ENCODE measurements around the gene TBCD. TPM values are rescaled to one million over a fixed set of nuclear protein-coding genes. Genes with fewer than 3 reads are reported as not detected.
A peak's percentile ranks its signal among the peaks of the same experiment; 100 is the strongest.

The TBCD gene
- total RNA-seq, 1 experiment from 2014 or later, result 94.6 TPM

DNA sequence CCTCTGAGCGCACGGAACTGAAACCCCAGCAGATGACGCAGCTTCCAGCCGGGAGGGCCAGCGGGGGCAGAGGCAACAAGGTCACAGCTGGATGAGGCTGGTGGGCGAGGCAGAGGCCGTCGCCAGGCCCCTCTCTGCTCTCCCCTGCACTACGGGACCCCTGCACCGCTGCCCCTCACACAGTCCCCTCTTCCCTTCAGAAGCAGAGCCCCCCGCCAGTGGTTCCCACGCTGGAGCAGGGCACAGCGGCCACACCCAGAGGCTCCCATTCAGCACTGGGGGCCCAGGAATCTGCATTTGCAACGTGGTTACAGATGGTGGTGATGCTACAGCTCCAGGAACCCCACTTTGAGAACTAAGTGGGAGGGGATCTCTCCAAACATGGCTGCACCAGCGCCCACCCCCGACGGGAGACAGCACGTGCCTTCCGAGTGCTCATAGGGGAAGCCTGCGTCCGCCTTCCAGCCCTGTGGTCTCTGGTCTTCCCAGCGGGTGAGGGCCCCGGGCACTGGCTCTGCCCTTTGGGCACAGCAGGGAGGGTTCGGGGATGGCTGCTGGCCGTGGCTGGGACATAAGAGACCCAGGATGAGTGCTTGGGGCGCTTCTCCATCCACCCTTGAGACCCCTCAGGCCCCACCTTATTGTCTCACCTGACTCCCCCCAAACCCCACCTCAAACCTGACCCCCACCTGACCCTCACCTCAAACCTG, 48.7 kb upstream of the TBCD start:
- Mint-ChIP-seq H3K4me3 (ENCODE audit: unreplicated experiment) (no peak overlapping the region), H3K27me3 (ENCODE audit: insufficient read depth, unreplicated experiment) (no peaks in the 10 kb centered on the region), H3K36me3 (ENCODE audit: insufficient read depth, unreplicated experiment) (peaks cover 13% of the 10 kb centered on the region), H3K9me3 (ENCODE audit: unreplicated experiment) (no peaks in the 10 kb centered on the region), H3K27ac (ENCODE audit: unreplicated experiment) (no peak overlapping the region), H3K4me1 (ENCODE audit: low read depth, unreplicated experiment) (peaks cover 12% of the 10 kb centered on the region)
- BruUV-seq (replicated peaks), result no TSS peak
- Histone ChIP-seq H3K4me1 (peaks cover 25% of the 10 kb centered on the region), H3K27me3 (replicated peaks; ENCODE audit: control insufficient read depth, insufficient read depth, low read length) (no peaks in the 10 kb centered on the region), H3K4me3 (ENCODE audit: low read depth, low read length) (no peak overlapping the region), H3K36me3 (ENCODE audit: control insufficient read depth, insufficient read depth, low read length) (no peaks in the 10 kb centered on the region), H3K9me3 (no peaks in the 10 kb centered on the region)
- ChIA-PET CTCF (no interaction called here), POLR2A (no interaction called here)
- DNase-seq, result no peak
- intact Hi-C loops (cut with micrococcal nuclease; ENCODE audit: unreplicated experiment), result no loop called here
- TF ChIP-seq, protein P1, sequence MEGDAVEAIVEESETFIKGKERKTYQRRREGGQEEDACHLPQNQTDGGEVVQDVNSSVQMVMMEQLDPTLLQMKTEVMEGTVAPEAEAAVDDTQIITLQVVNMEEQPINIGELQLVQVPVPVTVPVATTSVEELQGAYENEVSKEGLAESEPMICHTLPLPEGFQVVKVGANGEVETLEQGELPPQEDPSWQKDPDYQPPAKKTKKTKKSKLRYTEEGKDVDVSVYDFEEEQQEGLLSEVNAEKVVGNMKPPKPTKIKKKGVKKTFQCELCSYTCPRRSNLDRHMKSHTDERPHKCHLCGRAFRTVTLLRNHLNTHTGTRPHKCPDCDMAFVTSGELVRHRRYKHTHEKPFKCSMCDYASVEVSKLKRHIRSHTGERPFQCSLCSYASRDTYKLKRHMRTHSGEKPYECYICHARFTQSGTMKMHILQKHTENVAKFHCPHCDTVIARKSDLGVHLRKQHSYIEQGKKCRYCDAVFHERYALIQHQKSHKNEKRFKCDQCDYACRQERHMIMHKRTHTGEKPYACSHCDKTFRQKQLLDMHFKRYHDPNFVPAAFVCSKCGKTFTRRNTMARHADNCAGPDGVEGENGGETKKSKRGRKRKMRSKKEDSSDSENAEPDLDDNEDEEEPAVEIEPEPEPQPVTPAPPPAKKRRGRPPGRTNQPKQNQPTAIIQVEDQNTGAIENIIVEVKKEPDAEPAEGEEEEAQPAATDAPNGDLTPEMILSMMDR (IDR thresholded peaks at IDR 0.05; ENCODE audit: insufficient read depth in 1 of 2, low read depth in 1 of 2, low read length in 1 of 2, severe bottlenecking in 1 of 2, unreplicated experiment in 1 of 2), result no peak

DNA sequence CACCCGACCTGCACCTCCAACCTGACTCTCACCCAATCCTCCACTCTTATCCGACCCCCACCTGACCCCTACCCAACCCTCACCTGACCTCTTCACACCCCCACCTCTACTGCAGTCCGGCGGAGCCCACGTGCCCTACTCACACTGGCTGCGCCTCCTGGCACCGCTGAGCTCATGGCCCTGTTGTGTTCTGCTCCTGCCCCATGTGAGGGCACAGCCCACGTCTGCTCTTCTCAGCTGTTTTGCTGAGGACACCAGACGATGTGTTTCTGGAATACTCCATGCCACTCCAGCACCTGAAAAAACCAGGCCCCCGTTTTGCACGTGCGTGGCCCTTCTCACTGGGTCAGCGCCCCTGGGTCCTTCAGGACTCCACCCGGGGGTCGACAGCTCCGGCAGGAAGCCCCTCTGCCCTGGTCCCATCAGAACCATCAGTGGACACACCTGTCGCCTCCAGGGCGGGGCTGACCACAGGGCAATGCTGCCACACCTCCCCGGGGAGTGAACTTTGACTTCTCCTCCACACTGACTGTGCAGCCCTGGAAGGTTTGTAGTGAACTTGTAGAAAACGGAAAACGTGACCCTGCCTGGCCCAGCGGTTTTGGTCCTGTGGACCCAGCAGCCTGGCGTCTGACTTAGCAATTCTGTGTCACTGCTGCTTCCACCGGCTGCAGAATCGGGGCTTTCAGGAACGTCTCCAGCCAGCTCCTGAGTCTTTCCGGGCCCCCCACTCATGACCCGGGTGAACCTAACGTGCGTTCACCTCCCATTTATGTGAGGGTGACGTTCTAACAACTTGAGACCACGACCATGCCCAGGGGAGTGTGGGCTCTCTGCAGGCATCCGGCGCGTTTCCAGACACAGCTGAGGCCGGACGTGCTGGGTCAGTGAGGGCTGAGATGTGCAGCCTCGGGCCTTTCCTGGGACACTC, 47.7 kb upstream of the TBCD start:
- ChIA-PET POLR2A (no interaction called here), CTCF (no interaction called here)
- DNase-seq, result peak; percentile 63 to 64
- H3K9me3 ChIP-seq, result no peaks in the 10 kb centered on the region
- TF ChIP-seq, protein P1 (IDR thresholded peaks at IDR 0.05; ENCODE audit: insufficient read depth in 1 of 2, low read depth in 1 of 2, low read length in 1 of 2, severe bottlenecking in 1 of 2, unreplicated experiment in 1 of 2), result no peak
- H3K36me3 ChIP-seq (ENCODE audit: control insufficient read depth, insufficient read depth, low read length), result no peaks in the 10 kb centered on the region
- Mint-ChIP-seq H3K4me3 (ENCODE audit: unreplicated experiment) (peak overlapping the region; percentile 24), H3K9me3 (ENCODE audit: unreplicated experiment) (no peaks in the 10 kb centered on the region), H3K36me3 (ENCODE audit: insufficient read depth, unreplicated experiment) (peaks cover 5% of the 10 kb centered on the region), H3K4me1 (ENCODE audit: low read depth, unreplicated experiment) (peaks cover 12% of the 10 kb centered on the region), H3K27ac (ENCODE audit: unreplicated experiment) (no peak overlapping the region), H3K27me3 (ENCODE audit: insufficient read depth, unreplicated experiment) (no peaks in the 10 kb centered on the region)
- H3K27me3 ChIP-seq (replicated peaks; ENCODE audit: control insufficient read depth, insufficient read depth, low read length), result no peaks in the 10 kb centered on the region
- peak overlapping the region; percentile 6; the same call in 1 of the 2 replicates for H3K4me3 ChIP-seq (ENCODE audit: low read depth, low read length)
- intact Hi-C loops (cut with micrococcal nuclease; ENCODE audit: unreplicated experiment), result no loop called here
- no TSS peak for BruUV-seq (replicated peaks)
- H3K4me1 ChIP-seq, result peaks cover 25% of the 10 kb centered on the region

DNA sequence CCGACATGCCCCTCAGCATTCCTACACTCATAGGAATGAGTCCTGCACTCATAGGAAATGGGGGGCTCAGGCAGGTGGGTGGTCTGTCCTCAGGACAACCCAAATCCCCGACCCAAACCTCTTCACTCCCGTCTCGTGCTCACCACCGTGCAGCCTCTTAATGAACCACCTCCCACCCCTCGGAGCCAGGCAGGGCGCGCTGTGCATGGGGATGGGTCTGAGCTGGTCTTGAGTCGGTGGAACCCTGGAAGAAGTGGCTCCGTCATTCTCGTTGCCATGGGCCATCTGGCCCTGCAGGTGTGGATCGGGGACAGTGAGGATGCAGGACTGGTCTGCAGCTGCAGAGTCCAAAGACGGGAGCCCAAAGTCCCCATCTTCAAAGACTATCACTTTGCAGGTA, 47.0 kb upstream of the TBCD start:
- TF ChIP-seq, protein P1 (IDR thresholded peaks at IDR 0.05; ENCODE audit: insufficient read depth in 1 of 2, low read depth in 1 of 2, low read length in 1 of 2, severe bottlenecking in 1 of 2, unreplicated experiment in 1 of 2), result no peak
- ChIA-PET CTCF (no interaction called here), POLR2A (no interaction called here)
- Histone ChIP-seq H3K36me3 (ENCODE audit: control insufficient read depth, insufficient read depth, low read length) (no peaks in the 10 kb centered on the region), H3K27me3 (replicated peaks; ENCODE audit: control insufficient read depth, insufficient read depth, low read length) (no peaks in the 10 kb centered on the region), H3K4me1 (peaks cover 25% of the 10 kb centered on the region), H3K4me3 (ENCODE audit: low read depth, low read length) (no peak overlapping the region), H3K9me3 (no peaks in the 10 kb centered on the region)
- Mint-ChIP-seq H3K27me3 (ENCODE audit: insufficient read depth, unreplicated experiment) (no peaks in the 10 kb centered on the region), H3K4me1 (ENCODE audit: low read depth, unreplicated experiment) (peaks cover 12% of the 10 kb centered on the region), H3K9me3 (ENCODE audit: unreplicated experiment) (no peaks in the 10 kb centered on the region), H3K27ac (ENCODE audit: unreplicated experiment) (no peak overlapping the region), H3K36me3 (ENCODE audit: insufficient read depth, unreplicated experiment) (peaks cover 4% of the 10 kb centered on the region), H3K4me3 (ENCODE audit: unreplicated experiment) (no peak overlapping the region)
- no TSS peak for BruUV-seq (replicated peaks)
- DNase-seq, result no peak
- intact Hi-C loops (cut with micrococcal nuclease; ENCODE audit: unreplicated experiment), result no loop called here

Measured in Caco-2 (cell line).